ENCODE data around the gene MED26.
"Not testable (repeated sequence)": the region's sequence is repeated elsewhere in the genome, so short reads cannot be mapped to it uniquely, and the experiment has no call there.

MED26 gene

GRCh38 chr19:16562608-16563025, 65.4 kb downstream of the MED26 start:
- Histone ChIP-seq H3K27me3 (replicated peaks in 2 of 5; ENCODE audit: control insufficient read depth in 4 of 5, insufficient read depth in 5 of 5, low read length in 4 of 5) (peaks cover 0 to 2% (median 0%) of the 10 kb centered on the region in 5 experiments), H3K4me3 (ENCODE audit: control insufficient read depth in 1 of 7, extremely low read depth in 1 of 7, insufficient read depth in 4 of 7, low read depth in 2 of 7, low read length in 6 of 7) (no peak overlapping the region), H3K27ac (ENCODE audit: insufficient read depth in 1 of 2, low read depth in 1 of 2, low read length in 2 of 2, poor library complexity in 1 of 2, severe bottlenecking in 2 of 2) (no peak overlapping the region), H3K9me3 (ENCODE audit: control extremely low read depth in 1 of 5, control insufficient read depth in 4 of 5, insufficient read depth in 2 of 5, low read depth in 1 of 5, low read length in 4 of 5) (no peaks in the 10 kb centered on the region), H3K4me1 (ENCODE audit: control extremely low read depth in 1 of 4, control insufficient read depth in 4 of 4, insufficient read depth in 4 of 4, low read length in 3 of 4) (peaks cover 4 to 17% (median 15%) of the 10 kb centered on the region in 4 experiments), H3K36me3 (ENCODE audit: control insufficient read depth in 4 of 4, insufficient read depth in 4 of 4, low read length in 3 of 4) (peaks cover 6 to 55% (median 24%) of the 10 kb centered on the region in 4 experiments)
- ChIA-PET POLR2A (interaction anchor here (1.0 kb wide), 1 partner anchor 124 kb away, joined by 3 read pairs; no protein-coding TSS in a partner anchor), CTCF (interaction anchor here (0.8 kb wide), 1 partner anchor 143 kb away, joined by 3 read pairs; no protein-coding TSS in a partner anchor)
- 96% methylated on average over 5 of the region's 6 CpGs for WGBS (ENCODE audit: insufficient coverage)
- DNase-seq: no peak

- DNase-seq: no peak
- ChIA-PET CTCF (interaction anchor here (0.9 kb wide), 1 partner anchor 45 kb away, joined by 4 read pairs; no protein-coding TSS in a partner anchor), POLR2A (interaction anchor here (0.6 to 1.3 kb wide), 4 partner anchors 26 to 126 kb away, joined by 3 to 4 read pairs (median 4); no protein-coding TSS in a partner anchor)
- Histone ChIP-seq H3K27me3 (replicated peaks in 2 of 5; ENCODE audit: control insufficient read depth in 4 of 5, insufficient read depth in 5 of 5, low read length in 4 of 5) (peaks cover 0 to 2% (median 0%) of the 10 kb centered on the region in 5 experiments), H3K36me3 (ENCODE audit: control insufficient read depth in 4 of 4, insufficient read depth in 4 of 4, low read length in 3 of 4) (peaks cover 6 to 49% (median 24%) of the 10 kb centered on the region in 4 experiments), H3K9me3 (ENCODE audit: control extremely low read depth in 1 of 5, control insufficient read depth in 4 of 5, insufficient read depth in 2 of 5, low read depth in 1 of 5, low read length in 4 of 5) (no peaks in the 10 kb centered on the region), H3K4me3 (ENCODE audit: control insufficient read depth in 1 of 7, extremely low read depth in 1 of 7, insufficient read depth in 4 of 7, low read depth in 2 of 7, low read length in 6 of 7) (no peak overlapping the region), H3K4me1 (ENCODE audit: control extremely low read depth in 1 of 4, control insufficient read depth in 4 of 4, insufficient read depth in 4 of 4, low read length in 3 of 4) (peaks cover 0 to 11% (median 9%) of the 10 kb centered on the region in 4 experiments), H3K27ac (ENCODE audit: insufficient read depth in 1 of 2, low read depth in 1 of 2, low read length in 2 of 2, poor library complexity in 1 of 2, severe bottlenecking in 2 of 2) (no peak overlapping the region)
- 100% methylated on average over 4 of the region's 8 CpGs for WGBS (ENCODE audit: insufficient coverage)
Measured at GRCh38 chr19:16561382-16561781, 66.6 kb downstream of the MED26 start.

- no peak for DNase-seq
- H3K27ac ChIP-seq (ENCODE audit: insufficient read depth in 1 of 2, low read depth in 1 of 2, low read length in 2 of 2, poor library complexity in 1 of 2, severe bottlenecking in 2 of 2): no peak overlapping the region
- H3K4me3 ChIP-seq (ENCODE audit: control insufficient read depth in 1 of 7, extremely low read depth in 1 of 7, insufficient read depth in 4 of 7, low read depth in 2 of 7, low read length in 6 of 7): no peak overlapping the region
- peaks cover 0 to 2% (median 0%) of the 10 kb centered on the region in 5 experiments for H3K27me3 ChIP-seq (replicated peaks in 2 of 5; ENCODE audit: control insufficient read depth in 4 of 5, insufficient read depth in 5 of 5, low read length in 4 of 5)
- peaks cover 9 to 56% (median 25%) of the 10 kb centered on the region in 4 experiments for H3K36me3 ChIP-seq (ENCODE audit: control insufficient read depth in 4 of 4, insufficient read depth in 4 of 4, low read length in 3 of 4)
- no peaks in the 10 kb centered on the region for H3K9me3 ChIP-seq (ENCODE audit: control extremely low read depth in 1 of 5, control insufficient read depth in 4 of 5, insufficient read depth in 2 of 5, low read depth in 1 of 5, low read length in 4 of 5)
- ChIA-PET POLR2A (interaction anchor here (0.6 kb wide), 1 partner anchor 394 kb away, joined by 4 read pairs; no protein-coding TSS in a partner anchor), CTCF (no interaction called here)
- H3K4me1 ChIP-seq (ENCODE audit: control extremely low read depth in 1 of 4, control insufficient read depth in 4 of 4, insufficient read depth in 4 of 4, low read length in 3 of 4): peaks cover 0 to 5% (median 4%) of the 10 kb centered on the region in 4 experiments
- 97% methylated on average over 10 of the region's 10 CpGs for WGBS (ENCODE audit: insufficient coverage)
Measured at GRCh38 chr19:16559780-16560276, 68.2 kb downstream of the MED26 start.

GRCh38 chr19:16554776-16555175, 73.2 kb downstream of the MED26 start:
- Histone ChIP-seq H3K4me1 (ENCODE audit: control extremely low read depth in 1 of 4, control insufficient read depth in 4 of 4, insufficient read depth in 4 of 4, low read length in 3 of 4) (peaks cover 0 to 17% (median 13%) of the 10 kb centered on the region in 4 experiments), H3K27ac (ENCODE audit: insufficient read depth in 1 of 2, low read depth in 1 of 2, low read length in 2 of 2, poor library complexity in 1 of 2, severe bottlenecking in 2 of 2) (no peak overlapping the region), H3K27me3 (replicated peaks in 2 of 5; ENCODE audit: control insufficient read depth in 4 of 5, insufficient read depth in 5 of 5, low read length in 4 of 5) (peaks cover 0 to 14% (median 0%) of the 10 kb centered on the region in 5 experiments), H3K36me3 (ENCODE audit: control insufficient read depth in 4 of 4, insufficient read depth in 4 of 4, low read length in 3 of 4) (peaks cover 14 to 39% (median 23%) of the 10 kb centered on the region in 4 experiments), H3K4me3 (ENCODE audit: control insufficient read depth in 1 of 7, extremely low read depth in 1 of 7, insufficient read depth in 4 of 7, low read depth in 2 of 7, low read length in 6 of 7) (peak overlapping the region in 1 of 7 experiments; percentile 28), H3K9me3 (ENCODE audit: control extremely low read depth in 1 of 5, control insufficient read depth in 4 of 5, insufficient read depth in 2 of 5, low read depth in 1 of 5, low read length in 4 of 5) (no peaks in the 10 kb centered on the region)
- CTCF ChIA-PET: interaction anchor here (1.0 to 3.4 kb wide), 3 partner anchors 9 to 12 kb away, joined by 3 to 10 read pairs (median 5); no protein-coding TSS in a partner anchor
- DNase-seq: peak; percentile 39 to 52 (median 50)
- POLR2A ChIA-PET: interaction anchor here (0.6 kb wide), 1 partner anchor 122 kb away, joined by 5 read pairs; no protein-coding TSS in a partner anchor
- 0% methylated on average over 4 of the region's 8 CpGs for WGBS (ENCODE audit: insufficient coverage)

- DNase-seq; H3K4me3 ChIP-seq (ENCODE audit: control insufficient read depth in 1 of 7, extremely low read depth in 1 of 7, insufficient read depth in 4 of 7, low read depth in 2 of 7, low read length in 6 of 7); H3K9me3 ChIP-seq (ENCODE audit: control extremely low read depth in 1 of 5, control insufficient read depth in 4 of 5, insufficient read depth in 2 of 5, low read depth in 1 of 5, low read length in 4 of 5); POLR2A ChIA-PET; H3K27ac ChIP-seq (ENCODE audit: insufficient read depth in 1 of 2, low read depth in 1 of 2, low read length in 2 of 2, poor library complexity in 1 of 2, severe bottlenecking in 2 of 2); CTCF ChIA-PET: not testable (repeated sequence)
- WGBS (ENCODE audit: insufficient coverage): 100% methylated on average over 3 of the region's 6 CpGs
- Histone ChIP-seq H3K36me3 (ENCODE audit: control insufficient read depth in 4 of 4, insufficient read depth in 4 of 4, low read length in 3 of 4) (peaks cover 16 to 35% (median 23%) of the 10 kb centered on the region in 4 experiments), H3K27me3 (replicated peaks in 2 of 5; ENCODE audit: control insufficient read depth in 4 of 5, insufficient read depth in 5 of 5, low read length in 4 of 5) (peaks cover 0 to 12% (median 0%) of the 10 kb centered on the region in 5 experiments), H3K4me1 (ENCODE audit: control extremely low read depth in 1 of 4, control insufficient read depth in 4 of 4, insufficient read depth in 4 of 4, low read length in 3 of 4) (peaks cover 0 to 28% (median 13%) of the 10 kb centered on the region in 4 experiments)
Measured at GRCh38 chr19:16551902-16552301, 76.1 kb downstream of the MED26 start.

GRCh38 chr19:16548956-16549355, 79.0 kb downstream of the MED26 start:
- no peak overlapping the region for H3K27ac ChIP-seq (ENCODE audit: insufficient read depth in 1 of 2, low read depth in 1 of 2, low read length in 2 of 2, poor library complexity in 1 of 2, severe bottlenecking in 2 of 2)
- no peak overlapping the region for H3K4me3 ChIP-seq (ENCODE audit: control insufficient read depth in 1 of 7, extremely low read depth in 1 of 7, insufficient read depth in 4 of 7, low read depth in 2 of 7, low read length in 6 of 7)
- ChIA-PET POLR2A (no interaction called here), CTCF (no interaction called here)
- 97% methylated on average over 3 of the region's 4 CpGs for WGBS (ENCODE audit: insufficient coverage)
- H3K4me1 ChIP-seq (ENCODE audit: control extremely low read depth in 1 of 4, control insufficient read depth in 4 of 4, insufficient read depth in 4 of 4, low read length in 3 of 4): peaks cover 0 to 27% (median 0%) of the 10 kb centered on the region in 4 experiments
- peaks cover 13 to 29% (median 16%) of the 10 kb centered on the region in 4 experiments for H3K36me3 ChIP-seq (ENCODE audit: control insufficient read depth in 4 of 4, insufficient read depth in 4 of 4, low read length in 3 of 4)
- peaks cover 0 to 12% (median 0%) of the 10 kb centered on the region in 5 experiments for H3K27me3 ChIP-seq (replicated peaks in 2 of 5; ENCODE audit: control insufficient read depth in 4 of 5, insufficient read depth in 5 of 5, low read length in 4 of 5)
- no peaks in the 10 kb centered on the region for H3K9me3 ChIP-seq (ENCODE audit: control extremely low read depth in 1 of 5, control insufficient read depth in 4 of 5, insufficient read depth in 2 of 5, low read depth in 1 of 5, low read length in 4 of 5)
- DNase-seq: no peak
